PC-9 (cell line): ENCODE results near the gene SOD3. TPM values are rescaled to one million over a fixed set of nuclear protein-coding genes. Genes with fewer than 3 reads are reported as not detected.

Experiments used
- BruUV-seq: library from RNA; stranded (reverse); fragments of 400-500 nt; replicated peaks from 2 replicates; lab custom pipeline; 2021; lab: Mats Ljungman, UMichigan
- CTCF ChIA-PET: fragments of 300-600 bp; sonication (Branson Sonifier 250); formaldehyde crosslinking; loops from one replicate; lab custom pipeline; 2022; ENCODE audit warnings: antibody characterized with exemption; lab: Charles Lee
- POLR2A ChIA-PET: fragments of 300-600 bp; sonication (Branson Sonifier 250); formaldehyde crosslinking; loops from one replicate; lab custom pipeline; 2022; ENCODE audit warnings: antibody characterized with exemption; ENCODE audit not compliant: unreplicated experiment; lab: Charles Lee
- DNase-seq, 2 experiments: peaks; one replicate each; pipeline versions ENCODE4 v3.0.0 to v3.0.0-alpha.2; 2015 to 2022; ENCODE audit warnings: mixed read lengths in 1 of 2
- H2AFZ ChIP-seq: fragments of 200-600 bp; sonication (generic); 2 replicates; pipeline ENCODE4 v1.8.1; 2017; ENCODE audit warnings: antibody characterized with exemption
- H3F3A ChIP-seq: fragments of 200-600 bp; sonication (generic); 2 replicates; pipeline ENCODE4 v1.8.1; 2017; ENCODE audit warnings: antibody characterized with exemption, mild to moderate bottlenecking, low read depth; ENCODE audit not compliant: insufficient read depth
- H3K27ac ChIP-seq: fragments of 200-600 bp; sonication (generic); 2 replicates; pipeline ENCODE4 v1.6.1; 2016; ENCODE audit warnings: mixed run types
- H3K27me3 ChIP-seq: fragments of 200-600 bp; sonication (generic); 2 replicates; pipeline ENCODE4 v1.6.1; 2016; ENCODE audit warnings: low read depth, mixed run types; ENCODE audit not compliant: insufficient read depth
- H3K36me3 ChIP-seq: fragments of 200-600 bp; sonication (generic); 2 replicates; pipeline ENCODE4 v1.6.1; 2016; ENCODE audit warnings: low read depth, mixed run types
- H3K4me1 ChIP-seq: fragments of 200-600 bp; sonication (generic); replicated peaks from 2 replicates; pipeline ENCODE4 v1.6.1; 2016; ENCODE audit warnings: mixed run types; ENCODE audit not compliant: insufficient read depth
- H3K4me2 ChIP-seq: fragments of 200-600 bp; sonication (generic); 2 replicates; pipeline ENCODE4 v1.6.1; 2017; ENCODE audit warnings: mixed run types
- H3K4me3 ChIP-seq: fragments of 200-600 bp; sonication (generic); 2 replicates; pipeline ENCODE4 v1.6.1; 2016; ENCODE audit warnings: mixed run types
- H3K79me2 ChIP-seq: fragments of 200-600 bp; sonication (generic); 2 replicates; pipeline ENCODE4 v1.6.1; 2017; ENCODE audit warnings: low read depth, mixed run types
- H3K9me2 ChIP-seq: fragments of 200-600 bp; sonication (generic); 2 replicates; pipeline ENCODE4 v1.8.1; 2017; ENCODE audit warnings: mild to moderate bottlenecking; ENCODE audit not compliant: insufficient read depth
- H3K9me3 ChIP-seq: fragments of 200-600 bp; sonication (generic); 2 replicates; pipeline ENCODE4 v1.8.1; 2016; ENCODE audit warnings: low read depth; ENCODE audit not compliant: insufficient read depth
- H4K20me1 ChIP-seq: fragments of 200-600 bp; sonication (generic); 2 replicates; pipeline ENCODE4 v1.8.1; 2017; ENCODE audit not compliant: insufficient read depth
- EZH2 ChIP-seq: fragments of 200-600 bp; sonication (generic); IDR thresholded peaks from 2 replicates; pipeline ENCODE4 v1.8.0; 2017; ENCODE audit warnings: antibody characterized with exemption, low read depth
- intact Hi-C: fragments of 100-400 bp; cut with micrococcal nuclease; formaldehyde crosslinking; loops from one replicate; pipeline ENCODE4 v1.10.0; 2022; ENCODE audit not compliant: unreplicated experiment
- total RNA-seq: library from RNA; stranded (reverse); gene quantifications from 2 replicates; pipeline ENCODE4 v1.2.3, GENCODE V29; 2021
- TF ChIP-seq, protein P1 (sequence below): fragments of 200-600 bp; sonication (generic); conservative IDR thresholded peaks from 2 replicates; pipeline ENCODE4 v1.6.1; 2017; ENCODE audit warnings: mixed run types, antibody characterized with exemption, mild to moderate bottlenecking, moderate library complexity

Gene SOD3
- total RNA-seq, 1 experiment from 2014 or later: 6.3 TPM

- Histone ChIP-seq H3K9me2 (no peaks in the 10 kb centered on the region), H3K4me3 (no peak overlapping the region), H3K27ac (no peak overlapping the region), H3F3A (no peaks in the 10 kb centered on the region; the same call in 1 of the 2 replicates), H4K20me1 (no peaks in the 10 kb centered on the region), H3K9me3 (no peaks in the 10 kb centered on the region; the same call in 1 of the 2 replicates), H3K27me3 (no peaks in the 10 kb centered on the region), H3K36me3 (no peaks in the 10 kb centered on the region), H3K4me2 (no peak overlapping the region), H3K4me1 (peaks cover 12% of the 10 kb centered on the region), H2AFZ (no peak overlapping the region), H3K79me2 (no peaks in the 10 kb centered on the region)
- ChIA-PET POLR2A (no interaction called here), CTCF (no interaction called here)
- no peak for DNase-seq
- no TSS peak for BruUV-seq
- intact Hi-C loops: loop anchor here (10.0 kb wide), 2 partner anchors 124 to 316 kb away; partner anchors contain the start of gene CCDC149
- TF ChIP-seq EZH2: no peak
Measured at GRCh38 chr4:24791043-24791442, 4.3 kb upstream of the SOD3 start.

DNA sequence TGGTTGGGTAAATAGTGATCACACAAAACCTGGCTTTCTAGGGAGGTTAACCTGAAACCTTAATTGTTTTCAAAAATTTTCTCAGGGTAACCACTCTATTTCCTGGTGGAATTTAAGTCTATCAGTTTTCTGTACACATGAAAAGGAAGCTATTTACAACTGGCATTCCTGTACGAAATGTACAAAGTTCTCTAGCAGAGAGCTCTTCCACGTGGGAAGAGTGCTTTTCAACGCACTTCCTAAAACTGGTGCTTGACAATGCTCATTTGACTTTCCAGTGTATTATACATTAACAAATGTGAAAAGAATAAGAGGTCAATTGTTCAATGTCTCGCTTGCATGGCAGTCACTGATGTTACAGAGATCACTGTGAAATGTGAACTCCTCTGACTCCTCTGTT, 2.8 kb upstream of the SOD3 start:
- Histone ChIP-seq H4K20me1 (no peaks in the 10 kb centered on the region), H3K9me3 (no peaks in the 10 kb centered on the region; the same call in 1 of the 2 replicates), H3K27me3 (no peaks in the 10 kb centered on the region), H3K27ac (no peak overlapping the region), H2AFZ (no peak overlapping the region), H3K9me2 (no peaks in the 10 kb centered on the region), H3K4me1 (peaks cover 12% of the 10 kb centered on the region), H3K36me3 (no peaks in the 10 kb centered on the region), H3K79me2 (no peaks in the 10 kb centered on the region), H3K4me3 (no peak overlapping the region), H3K4me2 (no peak overlapping the region), H3F3A (no peaks in the 10 kb centered on the region; the same call in 1 of the 2 replicates)
- intact Hi-C loops: loop anchor here (10.0 kb wide), 2 partner anchors 122 to 318 kb away; partner anchors contain the start of gene CCDC149
- CTCF ChIA-PET: interaction anchor here (1.0 kb wide), 1 partner anchor 179 kb away, joined by 3 read pairs; no protein-coding TSS in a partner anchor
- no peak for DNase-seq
- TF ChIP-seq EZH2: no peak
- TF ChIP-seq, protein P1, sequence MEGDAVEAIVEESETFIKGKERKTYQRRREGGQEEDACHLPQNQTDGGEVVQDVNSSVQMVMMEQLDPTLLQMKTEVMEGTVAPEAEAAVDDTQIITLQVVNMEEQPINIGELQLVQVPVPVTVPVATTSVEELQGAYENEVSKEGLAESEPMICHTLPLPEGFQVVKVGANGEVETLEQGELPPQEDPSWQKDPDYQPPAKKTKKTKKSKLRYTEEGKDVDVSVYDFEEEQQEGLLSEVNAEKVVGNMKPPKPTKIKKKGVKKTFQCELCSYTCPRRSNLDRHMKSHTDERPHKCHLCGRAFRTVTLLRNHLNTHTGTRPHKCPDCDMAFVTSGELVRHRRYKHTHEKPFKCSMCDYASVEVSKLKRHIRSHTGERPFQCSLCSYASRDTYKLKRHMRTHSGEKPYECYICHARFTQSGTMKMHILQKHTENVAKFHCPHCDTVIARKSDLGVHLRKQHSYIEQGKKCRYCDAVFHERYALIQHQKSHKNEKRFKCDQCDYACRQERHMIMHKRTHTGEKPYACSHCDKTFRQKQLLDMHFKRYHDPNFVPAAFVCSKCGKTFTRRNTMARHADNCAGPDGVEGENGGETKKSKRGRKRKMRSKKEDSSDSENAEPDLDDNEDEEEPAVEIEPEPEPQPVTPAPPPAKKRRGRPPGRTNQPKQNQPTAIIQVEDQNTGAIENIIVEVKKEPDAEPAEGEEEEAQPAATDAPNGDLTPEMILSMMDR: no peak
- POLR2A ChIA-PET: no interaction called here
- no TSS peak for BruUV-seq

- no peak overlapping the region for H3K27ac ChIP-seq
- no TSS peak for BruUV-seq
- H3F3A ChIP-seq: no peaks in the 10 kb centered on the region; the same call in 1 of the 2 replicates
- ChIA-PET CTCF (interaction anchor here (0.9 to 1.0 kb wide), 2 partner anchors 178 to 236 kb away, joined by 3 read pairs; no protein-coding TSS in a partner anchor), POLR2A (interaction anchor here (0.7 kb wide), 1 partner anchor 325 kb away, joined by 3 read pairs; no protein-coding TSS in a partner anchor)
- no peaks in the 10 kb centered on the region; the same call in 1 of the 2 replicates for H3K9me3 ChIP-seq
- no peaks in the 10 kb centered on the region for H3K27me3 ChIP-seq
- H3K4me3 ChIP-seq: no peak overlapping the region
- H3K79me2 ChIP-seq: no peaks in the 10 kb centered on the region
- H2AFZ ChIP-seq: no peak overlapping the region
- H4K20me1 ChIP-seq: no peaks in the 10 kb centered on the region
- H3K36me3 ChIP-seq: no peaks in the 10 kb centered on the region
- H3K9me2 ChIP-seq: no peaks in the 10 kb centered on the region
- intact Hi-C loops: loop anchor here (10.0 kb wide), 2 partner anchors 121 to 319 kb away; partner anchors contain the start of gene CCDC149
- no peak for TF ChIP-seq EZH2
- TF ChIP-seq, protein P1: peak; percentile 53
- no peak for DNase-seq
- H3K4me1 ChIP-seq: peaks cover 12% of the 10 kb centered on the region
- no peak overlapping the region for H3K4me2 ChIP-seq
Measured at GRCh38 chr4:24793219-24794005, 2.0 kb upstream of the SOD3 start.
